GM12874 (cell line): ENCODE results near the gene ZNF688.

Experiments
- TF ChIP-seq, protein P1 (sequence below): IDR thresholded peaks from 2 replicates; pipeline ENCODE4 v1.5.1; 2011; ENCODE audit warnings: low read depth, mild to moderate bottlenecking, control low read depth, low read length, moderate library complexity; ENCODE audit not compliant: insufficient read depth

Gene ZNF688

DNA sequence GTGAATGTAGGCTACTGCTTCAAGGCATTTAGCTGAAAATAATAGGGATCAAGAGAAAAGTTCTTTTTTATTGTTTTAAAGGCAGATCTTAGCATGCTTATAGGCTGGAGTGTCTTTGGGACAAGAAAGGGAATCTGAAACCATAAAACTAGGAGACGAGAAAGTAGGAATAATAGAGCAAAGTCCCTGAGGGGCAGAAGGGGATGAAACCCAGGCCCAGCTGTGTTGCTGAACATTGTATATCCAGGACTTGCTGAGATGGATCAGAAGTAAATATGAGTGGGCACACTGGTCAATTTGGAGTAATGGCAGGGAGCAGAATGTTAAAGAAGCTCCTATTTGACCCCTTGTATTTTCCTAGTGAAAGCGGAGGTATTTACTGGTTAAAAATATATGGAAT lies 29.4 kb upstream of the ZNF688 start:
- TF ChIP-seq, protein P1, sequence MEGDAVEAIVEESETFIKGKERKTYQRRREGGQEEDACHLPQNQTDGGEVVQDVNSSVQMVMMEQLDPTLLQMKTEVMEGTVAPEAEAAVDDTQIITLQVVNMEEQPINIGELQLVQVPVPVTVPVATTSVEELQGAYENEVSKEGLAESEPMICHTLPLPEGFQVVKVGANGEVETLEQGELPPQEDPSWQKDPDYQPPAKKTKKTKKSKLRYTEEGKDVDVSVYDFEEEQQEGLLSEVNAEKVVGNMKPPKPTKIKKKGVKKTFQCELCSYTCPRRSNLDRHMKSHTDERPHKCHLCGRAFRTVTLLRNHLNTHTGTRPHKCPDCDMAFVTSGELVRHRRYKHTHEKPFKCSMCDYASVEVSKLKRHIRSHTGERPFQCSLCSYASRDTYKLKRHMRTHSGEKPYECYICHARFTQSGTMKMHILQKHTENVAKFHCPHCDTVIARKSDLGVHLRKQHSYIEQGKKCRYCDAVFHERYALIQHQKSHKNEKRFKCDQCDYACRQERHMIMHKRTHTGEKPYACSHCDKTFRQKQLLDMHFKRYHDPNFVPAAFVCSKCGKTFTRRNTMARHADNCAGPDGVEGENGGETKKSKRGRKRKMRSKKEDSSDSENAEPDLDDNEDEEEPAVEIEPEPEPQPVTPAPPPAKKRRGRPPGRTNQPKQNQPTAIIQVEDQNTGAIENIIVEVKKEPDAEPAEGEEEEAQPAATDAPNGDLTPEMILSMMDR: no peak

DNA sequence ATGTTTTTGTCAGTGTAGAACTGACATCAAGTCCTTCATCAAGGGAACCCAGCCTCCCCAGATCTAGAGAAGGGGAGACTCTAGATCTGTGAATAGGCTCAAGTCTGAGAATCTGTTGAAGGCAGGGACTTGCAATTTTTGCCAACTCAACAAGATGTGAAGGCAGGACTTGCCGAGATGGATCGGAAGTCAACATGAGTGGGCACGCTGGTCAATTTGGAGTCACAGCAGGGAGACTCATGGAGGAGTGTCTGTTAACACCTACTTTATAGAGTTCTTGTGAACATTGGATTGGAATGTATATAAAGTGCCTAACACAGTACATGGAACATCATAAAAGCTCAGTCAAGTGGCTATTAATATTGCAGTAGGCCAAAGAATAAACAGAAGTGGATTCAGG lies 28.7 kb upstream of the ZNF688 start:
- TF ChIP-seq, protein P1: no peak

DNA sequence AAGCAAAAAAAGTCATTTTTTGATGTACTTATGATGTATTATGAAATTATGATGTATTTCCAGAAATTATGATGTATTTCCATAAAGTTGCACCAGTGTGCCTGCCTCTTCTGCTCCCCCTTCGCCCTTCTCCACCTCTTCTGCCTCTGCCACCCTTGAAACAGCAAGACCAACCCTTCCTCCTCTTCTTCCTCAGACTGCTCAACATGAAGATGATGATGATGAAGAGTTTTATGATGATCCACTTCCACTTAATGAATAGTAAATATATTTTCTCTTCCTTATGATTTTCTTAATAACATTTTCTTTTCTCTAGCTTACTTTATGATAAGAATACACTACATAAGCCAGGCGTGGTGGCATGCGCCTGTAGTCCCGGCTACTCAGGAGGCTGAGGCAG lies 21.4 kb upstream of the ZNF688 start:
- TF ChIP-seq, protein P1: no peak

- TF ChIP-seq, protein P1: no peak
These were observed 17.1 kb upstream of the ZNF688 start for GRCh38 chr16:30588651-30589050.

GRCh38 chr16:30585400-30586191 lies 14.1 kb upstream of the ZNF688 start, which contains the start of gene ZNF785:
TSS of gene ZNF785 (minus strand) at chr16:30585697. CDS start at chr16:30585611, 86 bp downstream.
- TF ChIP-seq, protein P1: no peak

DNA sequence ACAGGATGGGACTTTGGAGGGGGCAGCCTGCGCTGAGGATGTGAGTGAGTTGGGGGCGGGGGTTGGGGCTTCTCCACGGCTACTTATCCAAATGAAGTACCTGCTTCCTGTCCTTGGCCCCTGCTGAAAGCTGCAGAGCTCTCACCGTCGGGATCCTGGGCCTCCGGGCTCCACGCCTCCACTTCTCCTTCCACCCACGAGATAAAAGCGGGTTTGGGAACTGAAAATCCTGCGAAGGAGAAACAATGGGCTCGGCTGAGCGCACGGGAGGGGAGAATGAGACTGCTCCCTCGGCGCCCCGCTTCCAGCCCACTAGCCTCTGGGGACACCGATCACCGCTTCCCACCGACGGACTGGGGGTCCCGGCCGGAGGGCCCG lies 13.5 kb upstream of the ZNF688 start:
- TF ChIP-seq, protein P1: no peak

DNA sequence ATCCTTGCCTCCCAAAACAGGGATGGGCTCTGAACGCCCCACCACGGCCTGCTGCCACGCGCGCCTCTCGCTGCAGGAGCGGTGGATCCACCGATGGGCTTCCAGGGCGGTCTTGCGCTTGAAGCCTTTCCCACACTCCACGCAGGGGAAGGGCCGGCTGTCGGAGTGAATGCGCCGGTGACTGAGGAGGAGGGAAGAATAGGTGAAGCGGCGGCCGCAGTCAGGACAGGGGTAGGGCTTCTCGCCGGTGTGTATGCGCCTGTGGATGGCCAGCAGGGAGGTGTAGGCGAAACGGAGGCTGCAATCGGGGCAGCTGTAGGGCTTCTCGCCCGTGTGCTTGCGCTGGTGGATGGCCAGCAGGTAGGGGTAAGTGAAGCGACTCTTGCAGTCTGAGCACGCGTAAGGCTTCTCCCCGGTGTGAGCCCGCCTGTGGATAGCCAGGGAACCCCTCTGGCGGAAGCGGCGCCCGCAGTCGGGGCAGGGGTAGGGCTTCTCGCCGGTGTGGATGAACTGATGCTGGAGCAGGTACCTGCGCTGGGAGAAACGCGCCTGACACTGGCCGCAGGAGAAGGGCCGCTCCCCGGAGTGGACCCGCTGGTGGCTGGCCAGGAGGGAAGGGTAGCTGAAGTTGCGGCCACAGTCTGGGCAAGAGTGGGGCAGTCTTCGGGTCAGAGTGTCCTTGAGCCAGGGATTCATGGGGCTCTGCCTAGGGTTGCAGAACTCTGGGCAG lies 11.3 kb upstream of the ZNF688 start:
- TF ChIP-seq, protein P1: no peak
